Epithelial cell of esophagus (primary cell): Measurements from ENCODE around the gene GBA3.

ENCODE experiments used
- DNase-seq: peaks from one replicate; pipeline ENCODE4 v3.0.0; 2010; ENCODE audit warnings: low read depth
- H3K4me3 ChIP-seq: 2 replicates; pipeline ENCODE4 v1.5.1; 2011; ENCODE audit warnings: mild to moderate bottlenecking, low read length, control low read depth
- TF ChIP-seq, protein P1 (sequence below): IDR thresholded peaks from 2 replicates; pipeline ENCODE4 v1.5.1; 2011; ENCODE audit warnings: low read depth, mild to moderate bottlenecking, low read length, control low read depth, inconsistent platforms; ENCODE audit not compliant: insufficient read depth; ENCODE audit errors: missing control alignments

GBA3 gene

DNA sequence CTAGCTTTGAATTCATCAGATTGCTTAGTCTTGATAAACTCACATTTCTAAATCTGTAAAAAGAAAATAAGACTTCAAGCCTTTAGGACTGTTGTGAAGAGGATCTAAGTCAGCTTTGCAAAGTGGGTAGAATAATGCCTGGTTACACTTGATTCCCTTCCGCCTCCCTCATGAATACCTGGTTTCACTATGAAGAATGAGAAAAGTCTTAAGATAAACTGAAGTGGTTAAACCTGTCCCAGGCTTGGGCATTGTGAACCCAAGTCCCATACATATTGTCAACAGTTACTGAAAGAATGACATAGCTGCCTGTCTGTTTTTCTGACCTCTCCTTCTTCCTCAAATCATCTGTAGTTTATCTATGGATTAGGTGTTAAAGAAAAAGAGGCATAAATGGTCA lies 16.7 kb upstream of the GBA3 start:
- TF ChIP-seq, protein P1, sequence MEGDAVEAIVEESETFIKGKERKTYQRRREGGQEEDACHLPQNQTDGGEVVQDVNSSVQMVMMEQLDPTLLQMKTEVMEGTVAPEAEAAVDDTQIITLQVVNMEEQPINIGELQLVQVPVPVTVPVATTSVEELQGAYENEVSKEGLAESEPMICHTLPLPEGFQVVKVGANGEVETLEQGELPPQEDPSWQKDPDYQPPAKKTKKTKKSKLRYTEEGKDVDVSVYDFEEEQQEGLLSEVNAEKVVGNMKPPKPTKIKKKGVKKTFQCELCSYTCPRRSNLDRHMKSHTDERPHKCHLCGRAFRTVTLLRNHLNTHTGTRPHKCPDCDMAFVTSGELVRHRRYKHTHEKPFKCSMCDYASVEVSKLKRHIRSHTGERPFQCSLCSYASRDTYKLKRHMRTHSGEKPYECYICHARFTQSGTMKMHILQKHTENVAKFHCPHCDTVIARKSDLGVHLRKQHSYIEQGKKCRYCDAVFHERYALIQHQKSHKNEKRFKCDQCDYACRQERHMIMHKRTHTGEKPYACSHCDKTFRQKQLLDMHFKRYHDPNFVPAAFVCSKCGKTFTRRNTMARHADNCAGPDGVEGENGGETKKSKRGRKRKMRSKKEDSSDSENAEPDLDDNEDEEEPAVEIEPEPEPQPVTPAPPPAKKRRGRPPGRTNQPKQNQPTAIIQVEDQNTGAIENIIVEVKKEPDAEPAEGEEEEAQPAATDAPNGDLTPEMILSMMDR: no peak
- DNase-seq: no peak

DNA sequence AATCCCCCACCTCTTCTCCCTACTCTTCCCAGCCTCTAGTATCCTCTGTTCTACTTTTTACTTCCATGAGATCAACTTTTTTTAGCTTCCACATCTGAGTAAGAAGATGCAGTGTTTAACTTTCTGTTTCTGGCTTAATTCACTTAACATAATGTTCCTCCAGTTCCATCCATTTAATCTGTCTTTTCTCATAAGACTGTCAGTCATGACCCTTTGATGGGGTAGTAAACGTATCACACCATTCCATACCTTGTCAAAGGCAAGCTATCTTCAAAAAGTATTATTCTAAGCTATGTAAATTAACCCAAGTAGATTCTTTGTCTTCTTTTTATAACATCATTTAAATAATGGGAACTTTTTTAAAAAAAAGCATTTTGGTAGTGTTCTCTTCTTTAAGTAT lies 15.0 kb upstream of the GBA3 start:
- TF ChIP-seq, protein P1: no peak
- no peak for DNase-seq

More for the DNA sequence above, 16.7 kb upstream of the GBA3 start:
- H3K4me3 ChIP-seq: no peak overlapping the region

DNA sequence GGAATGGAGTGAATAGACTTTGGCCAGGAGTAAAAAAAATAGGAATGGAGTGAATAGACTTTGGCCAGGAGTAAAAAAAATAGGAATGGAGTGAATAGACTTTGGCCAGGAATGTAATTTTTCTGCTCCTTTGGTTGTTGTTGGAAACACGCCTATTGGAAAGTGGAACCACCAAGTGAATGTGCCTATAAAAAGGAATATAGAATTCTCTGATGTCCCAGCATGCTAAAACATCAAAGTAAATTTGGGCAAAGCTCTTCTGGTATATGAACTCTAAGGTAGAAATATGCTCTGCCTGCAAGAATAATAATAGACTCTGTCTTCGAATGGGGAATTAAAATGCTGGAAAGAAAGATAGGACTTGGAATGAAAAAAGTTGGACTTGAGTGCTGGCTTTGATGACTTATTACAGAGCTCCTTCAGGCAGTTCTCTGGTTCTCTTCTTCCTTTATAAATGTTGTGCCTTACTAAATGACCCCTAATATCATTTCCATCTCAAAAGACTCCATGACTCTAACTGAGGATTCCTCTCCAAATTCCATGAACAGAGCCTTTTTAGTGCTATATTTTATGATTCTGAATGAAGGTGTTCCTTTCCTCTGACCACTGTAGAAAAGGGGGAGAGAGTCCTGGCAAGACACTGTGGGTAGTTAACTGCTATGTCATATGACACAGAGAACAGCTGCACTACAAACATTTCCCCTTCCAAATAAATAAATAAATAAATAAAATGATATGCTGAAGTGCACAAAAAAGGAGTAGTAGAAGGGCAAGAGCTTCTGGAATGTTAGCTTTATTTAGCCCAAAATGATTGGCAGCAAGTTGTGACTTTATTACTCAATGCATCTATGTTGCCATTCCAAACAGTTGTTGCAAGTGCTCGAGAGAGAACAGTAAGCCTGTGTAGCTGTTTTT lies 13.5 kb upstream of the GBA3 start:
- TF ChIP-seq, protein P1: no peak
- no peak for DNase-seq

More for the DNA sequence above, 15.0 kb upstream of the GBA3 start:
- H3K4me3 ChIP-seq: no peak overlapping the region

DNA sequence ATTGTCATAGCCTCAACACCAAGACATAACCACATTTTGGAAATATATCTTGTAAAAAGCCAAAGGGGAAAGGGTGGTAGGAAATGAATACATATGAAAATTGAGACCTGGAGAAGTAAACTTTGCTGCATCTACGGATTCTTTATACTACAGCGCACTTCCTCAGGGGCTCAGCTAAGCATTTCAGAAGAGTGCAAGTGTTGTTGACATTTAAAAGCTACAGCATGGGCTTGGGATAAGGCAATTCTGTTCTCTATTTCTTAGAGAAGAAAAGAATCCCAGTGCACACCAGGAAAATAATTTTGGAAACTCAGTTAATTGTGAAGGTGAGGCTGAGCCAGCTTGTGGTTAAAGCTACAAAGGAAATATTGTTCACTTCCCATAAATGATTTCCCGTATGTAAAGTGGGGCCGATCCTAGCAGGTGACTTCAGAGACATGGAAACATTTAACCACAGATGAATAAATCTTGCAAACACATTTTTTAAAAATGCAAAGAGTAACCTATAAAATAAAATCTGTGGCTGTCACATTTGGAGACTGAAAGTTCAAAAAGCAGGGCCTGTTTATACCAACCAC lies 12.6 kb upstream of the GBA3 start:
- TF ChIP-seq, protein P1: no peak
- no peak for DNase-seq
- no peak overlapping the region for H3K4me3 ChIP-seq

More for the DNA sequence above, 13.5 kb upstream of the GBA3 start:
- H3K4me3 ChIP-seq: no peak overlapping the region

DNA sequence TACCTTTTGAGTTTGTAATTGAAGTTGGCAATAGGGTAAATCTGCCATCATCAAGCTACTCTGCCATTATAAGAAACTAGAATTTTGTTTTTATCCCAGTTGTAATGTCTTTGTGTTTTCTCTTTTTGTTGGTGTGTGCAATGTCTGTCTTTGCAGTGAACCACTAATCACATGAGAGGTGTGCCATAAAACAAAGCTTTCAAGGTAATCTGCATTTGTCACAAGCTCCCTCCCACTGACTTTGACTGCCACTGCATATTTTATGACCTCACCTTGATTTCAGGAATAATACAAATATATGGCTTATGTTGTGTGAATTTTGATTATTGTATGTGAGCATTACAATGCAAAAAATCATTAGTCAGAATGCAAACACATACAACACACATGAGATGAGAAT lies 9.0 kb upstream of the GBA3 start:
- TF ChIP-seq, protein P1: no peak
- DNase-seq: no peak
- H3K4me3 ChIP-seq: no peak overlapping the region

DNA sequence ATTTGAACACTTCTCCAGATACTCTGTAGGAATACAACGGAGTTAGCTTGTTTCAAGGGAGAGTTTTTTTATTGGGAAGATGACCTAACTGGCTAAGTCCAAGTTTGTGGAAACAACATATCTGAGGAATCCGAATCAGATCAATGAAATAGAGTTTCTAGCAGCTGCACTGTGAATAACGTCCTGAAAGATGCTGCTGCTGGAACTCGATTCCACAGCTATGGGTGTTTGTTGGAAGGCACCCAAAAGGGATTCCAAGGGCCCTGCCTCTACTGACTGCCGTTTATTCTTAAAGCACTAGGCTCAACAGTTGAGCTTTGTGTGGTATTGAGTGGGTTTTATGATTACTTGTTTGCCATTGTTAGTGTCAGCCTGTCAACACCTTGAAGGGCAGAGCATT lies 6.6 kb upstream of the GBA3 start:
- no peak for DNase-seq
- TF ChIP-seq, protein P1: no peak
- H3K4me3 ChIP-seq: no peak overlapping the region
